ENCODE data around the gene NAP1L2.
"Not testable (repeated sequence)": the region's sequence is repeated elsewhere in the genome, so short reads cannot be mapped to it uniquely, and the experiment has no call there.

NAP1L2 gene, protein sequence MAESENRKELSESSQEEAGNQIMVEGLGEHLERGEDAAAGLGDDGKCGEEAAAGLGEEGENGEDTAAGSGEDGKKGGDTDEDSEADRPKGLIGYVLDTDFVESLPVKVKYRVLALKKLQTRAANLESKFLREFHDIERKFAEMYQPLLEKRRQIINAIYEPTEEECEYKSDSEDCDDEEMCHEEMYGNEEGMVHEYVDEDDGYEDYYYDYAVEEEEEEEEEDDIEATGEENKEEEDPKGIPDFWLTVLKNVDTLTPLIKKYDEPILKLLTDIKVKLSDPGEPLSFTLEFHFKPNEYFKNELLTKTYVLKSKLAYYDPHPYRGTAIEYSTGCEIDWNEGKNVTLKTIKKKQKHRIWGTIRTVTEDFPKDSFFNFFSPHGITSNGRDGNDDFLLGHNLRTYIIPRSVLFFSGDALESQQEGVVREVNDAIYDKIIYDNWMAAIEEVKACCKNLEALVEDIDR

DNA sequence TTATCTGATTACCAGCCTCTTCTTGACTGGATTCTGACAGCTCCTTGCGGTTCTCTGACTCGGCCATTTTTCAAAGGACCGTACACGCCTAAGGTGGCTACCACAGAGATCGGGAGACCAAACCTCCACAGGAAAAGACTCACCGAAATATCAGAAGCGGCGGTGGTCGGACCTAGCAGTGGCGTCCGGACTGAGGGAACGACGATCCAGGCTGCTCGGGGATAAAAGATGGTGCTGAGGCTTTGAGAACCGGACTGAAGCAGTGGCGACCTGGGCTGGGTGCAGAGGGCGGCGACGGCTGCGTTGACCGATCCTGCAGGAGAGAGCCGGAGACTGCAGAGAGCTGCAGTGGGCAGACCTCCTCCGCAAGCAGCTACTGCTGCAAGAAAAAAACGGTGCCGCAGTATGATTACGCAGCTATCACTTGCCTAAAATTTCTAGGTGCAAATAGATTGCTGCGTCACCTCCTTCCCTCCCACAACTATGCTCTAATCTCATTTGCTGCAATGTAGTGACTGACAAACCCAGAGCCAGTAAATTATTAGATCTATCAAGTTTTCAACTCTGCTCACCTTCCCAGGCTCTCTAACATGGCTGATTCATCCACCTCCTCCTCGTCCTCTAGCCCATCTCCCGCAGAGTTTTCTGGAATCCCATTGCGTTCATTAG, at the start of gene NAP1L2:
NAP1L2 (minus strand) TSS at position 426 of the 669 bp plus-strand sequence; CDS start at position 67, 359 bp downstream.
- no peak for DNase-seq (ENCODE audit: low read depth, low spot score)

DNA sequence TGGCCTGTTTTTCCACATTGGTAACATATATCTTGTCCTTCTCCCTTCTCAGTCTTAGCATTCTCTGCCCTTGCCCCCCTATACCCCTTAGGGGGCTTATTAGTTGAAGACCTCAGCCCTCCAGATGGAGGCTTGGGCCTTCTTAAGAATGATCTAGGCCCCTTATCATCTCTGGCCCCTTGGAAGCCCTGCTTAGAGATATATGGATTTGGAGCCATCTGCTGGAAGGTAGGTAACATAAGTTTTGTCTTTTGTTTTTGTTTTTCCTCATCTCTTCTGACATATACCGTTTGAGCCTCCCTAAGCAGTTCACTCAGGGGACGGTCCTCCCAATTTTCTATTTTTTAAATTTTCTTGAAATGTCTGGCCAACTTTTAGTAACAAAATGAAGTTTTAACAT, 48.3 kb upstream of the NAP1L2 start:
- no peak for DNase-seq (ENCODE audit: low read depth, low spot score)

DNA sequence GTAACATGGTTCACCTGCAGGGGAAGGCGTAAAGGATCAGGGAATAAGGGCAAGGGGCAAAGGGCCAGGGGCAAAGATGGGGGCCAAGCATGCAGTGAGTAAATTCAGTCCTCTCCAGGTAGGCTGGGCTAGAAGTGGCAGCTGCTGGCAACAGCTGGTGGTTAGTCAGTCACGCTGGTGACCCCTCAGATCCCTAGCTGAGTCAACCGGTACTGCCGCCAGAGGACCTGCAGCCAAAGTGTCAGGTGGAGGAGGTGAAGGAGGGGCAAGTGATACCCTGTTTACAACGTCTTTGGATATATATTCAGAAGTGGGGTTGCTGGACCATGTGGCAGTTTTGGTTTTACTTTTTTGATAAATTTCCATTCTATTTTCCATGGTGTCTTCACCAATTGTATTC, 24.6 kb upstream of the NAP1L2 start:
- no peak for DNase-seq (ENCODE audit: low read depth, low spot score)

DNA sequence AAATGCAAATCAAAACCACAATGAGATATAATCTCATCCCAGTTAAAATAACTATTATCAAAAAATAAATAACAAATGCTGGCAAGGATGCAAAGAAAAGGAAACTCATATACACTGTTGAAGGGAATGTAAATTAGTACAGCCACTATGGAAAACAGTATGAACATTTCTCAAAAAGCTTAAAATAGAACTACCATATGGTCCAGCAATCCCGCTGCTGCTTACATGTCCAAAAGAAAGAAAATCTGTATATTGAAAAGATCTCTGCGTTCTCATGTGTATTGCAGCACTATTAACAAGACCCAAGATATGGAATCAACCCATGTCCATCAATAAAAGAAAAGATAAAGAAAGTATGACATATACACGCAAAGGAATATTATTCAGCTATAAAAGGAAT, 3.0 kb upstream of the NAP1L2 start:
- no peak for DNase-seq (ENCODE audit: low read depth, low spot score)

DNA sequence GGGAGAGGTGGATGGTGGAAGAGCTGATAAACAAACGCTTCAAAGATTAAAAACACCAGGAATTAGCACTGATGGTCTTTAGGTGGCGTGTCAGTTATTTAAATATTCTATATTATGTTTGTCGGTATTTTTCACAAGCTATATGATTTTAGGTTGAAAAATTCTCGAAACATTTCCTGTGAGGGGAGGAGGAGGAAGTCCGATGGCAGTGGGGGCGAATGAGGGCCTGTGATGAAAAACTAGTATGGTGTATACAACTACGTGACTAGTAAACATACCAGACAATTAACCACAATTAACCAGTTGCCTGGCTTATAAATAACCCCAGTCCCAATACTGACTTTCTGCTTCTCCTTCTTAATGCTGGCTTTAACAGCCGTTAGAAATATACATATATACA, 595 bp upstream of the NAP1L2 start:
- no peak for DNase-seq (ENCODE audit: low read depth, low spot score)

DNA sequence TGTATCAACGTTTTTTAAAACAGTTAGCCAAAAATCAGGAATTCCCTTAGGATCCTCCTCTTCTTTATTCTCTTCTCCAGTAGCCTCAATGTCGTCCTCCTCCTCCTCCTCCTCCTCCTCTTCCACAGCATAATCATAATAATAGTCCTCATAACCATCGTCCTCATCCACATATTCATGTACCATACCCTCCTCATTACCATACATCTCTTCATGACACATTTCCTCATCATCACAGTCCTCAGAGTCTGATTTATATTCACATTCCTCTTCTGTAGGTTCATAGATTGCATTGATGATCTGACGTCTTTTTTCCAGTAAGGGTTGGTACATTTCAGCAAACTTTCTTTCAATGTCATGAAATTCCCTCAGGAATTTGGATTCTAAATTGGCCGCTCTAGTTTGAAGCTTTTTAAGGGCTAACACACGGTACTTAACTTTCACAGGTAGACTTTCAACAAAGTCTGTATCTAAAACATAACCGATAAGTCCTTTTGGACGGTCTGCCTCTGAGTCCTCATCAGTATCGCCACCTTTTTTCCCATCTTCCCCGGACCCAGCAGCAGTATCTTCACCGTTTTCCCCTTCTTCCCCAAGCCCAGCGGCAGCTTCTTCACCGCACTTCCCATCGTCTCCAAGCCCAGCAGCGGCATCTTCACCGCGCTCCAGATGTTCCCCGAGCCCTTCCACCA, 771 bp downstream of the NAP1L2 start:
- no peak for DNase-seq (ENCODE audit: low read depth, low spot score)

DNA sequence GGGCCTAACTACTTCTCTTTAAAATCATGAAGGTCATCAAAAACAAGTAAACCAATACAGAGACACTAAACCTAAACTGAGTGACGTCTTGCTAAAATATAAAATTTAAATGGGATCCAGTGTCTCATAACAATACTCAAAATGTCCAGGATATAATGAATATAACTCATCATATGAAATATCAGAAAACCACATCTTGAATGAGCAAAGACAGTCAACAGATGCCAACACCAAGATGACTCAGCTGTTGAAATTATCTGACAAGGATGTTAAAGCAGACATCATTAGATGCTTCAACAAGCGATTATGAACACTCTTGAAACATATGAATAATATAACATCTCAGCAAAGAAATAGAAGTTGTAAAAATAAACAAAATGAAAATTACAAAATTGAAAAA, 8.3 kb downstream of the NAP1L2 start:
- DNase-seq (ENCODE audit: low read depth, low spot score) = no peak

DNA sequence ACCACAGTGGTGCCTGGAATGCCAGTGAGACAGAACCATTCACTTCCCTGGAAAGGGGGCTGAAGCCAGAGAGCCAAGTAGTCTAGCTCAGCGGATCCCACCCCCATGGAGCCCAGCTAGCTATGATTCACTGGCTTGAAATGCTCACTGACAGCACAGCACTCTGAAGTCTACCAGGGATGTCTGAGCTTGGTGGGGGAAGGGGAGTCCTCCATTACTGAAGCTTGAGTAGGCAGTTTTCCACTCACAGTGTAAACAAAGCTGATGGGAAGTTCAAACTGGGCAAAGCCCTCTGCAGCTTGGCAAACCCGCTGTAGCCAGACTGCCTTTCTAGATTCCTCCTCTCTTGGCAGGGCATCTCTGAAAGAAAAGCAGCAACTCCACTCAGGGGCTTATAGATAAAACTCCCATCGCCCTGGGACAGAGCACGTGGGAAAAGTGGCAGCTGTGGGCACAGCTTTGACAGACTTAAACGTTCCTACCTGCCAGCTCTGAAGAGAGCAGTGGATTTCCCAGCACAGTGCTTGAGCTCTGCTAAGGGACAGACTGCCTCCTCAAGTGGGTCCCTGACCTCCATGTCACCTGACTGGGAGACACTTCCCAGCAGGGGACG, 32.0 kb downstream of the NAP1L2 start:
- DNase-seq (ENCODE audit: low read depth, low spot score) = no peak

DNA sequence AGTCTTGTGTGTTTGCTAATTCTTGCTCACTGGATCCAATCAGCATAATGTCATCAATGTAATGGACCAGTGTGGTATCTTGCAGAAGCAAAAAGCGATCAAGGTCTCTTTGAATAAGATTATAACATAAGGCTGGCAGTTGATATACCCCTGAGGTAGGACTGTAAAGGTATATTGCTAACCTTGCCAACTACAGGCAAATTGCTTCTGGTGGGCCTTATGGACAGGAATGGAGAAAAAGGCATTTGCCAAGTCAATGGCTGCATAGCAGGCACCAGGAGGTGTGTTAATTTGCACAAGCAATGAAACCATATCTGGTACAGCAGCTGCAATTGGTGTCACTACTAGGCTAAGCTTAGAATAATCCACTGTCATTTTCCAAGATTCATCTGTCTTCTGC, 45.7 kb downstream of the NAP1L2 start:
- DNase-seq (ENCODE audit: low read depth, low spot score) = not testable (repeated sequence)

Data from activated CD4-positive, CD25-positive, alpha-beta regulatory T cell treated with anti-CD3 and anti-CD28 coated beads, Interleukin-2, amount 50 U/mL, for 16 hours (primary cell).